ENCODE data around the gene USP11. TPM values are rescaled to one million over a fixed set of nuclear protein-coding genes. Genes with fewer than 3 reads are reported as not detected.

Gene USP11
- total and polyA plus RNA-seq, 5 donors from 2014 or later, result 46.0 to 97.3 (median 57.7) TPM

DNA sequence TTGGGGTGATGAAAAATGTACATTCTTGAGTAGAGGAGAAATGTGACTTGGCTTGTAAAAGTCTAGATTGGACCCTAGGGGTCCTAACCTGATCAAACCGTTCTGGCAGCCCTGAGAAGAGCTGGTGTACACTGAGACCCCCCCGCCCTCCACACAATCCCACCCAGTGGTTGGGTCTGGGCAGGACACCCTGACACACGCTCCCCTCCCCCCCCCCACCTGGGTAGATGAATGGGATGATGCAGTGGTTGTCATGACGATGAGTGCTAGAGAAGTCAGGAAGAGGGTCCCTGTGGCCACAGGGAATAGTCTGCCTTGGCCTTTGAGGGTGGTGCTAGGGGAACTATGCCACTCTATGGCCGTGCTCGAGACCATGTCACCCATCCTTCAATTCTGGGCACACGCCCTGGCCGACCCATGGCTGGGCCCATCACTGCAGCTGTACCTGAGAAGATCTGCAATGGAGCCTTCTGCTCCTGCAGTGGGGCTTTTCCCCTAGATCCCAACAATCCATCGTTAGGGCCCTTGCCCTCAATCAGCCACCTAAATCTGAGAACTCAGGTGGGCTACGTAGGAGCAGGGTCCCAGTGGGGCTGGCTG lies 10.0 kb upstream of the USP11 start:
- Histone ChIP-seq H3K9me3 (ENCODE audit: control insufficient read depth in 2 of 2, low read length in 2 of 2) (no peaks in the 10 kb centered on the region), H3K4me1 (ENCODE audit: control insufficient read depth, insufficient read depth, low read length, poor library complexity, severe bottlenecking) (peaks cover 21% of the 10 kb centered on the region), H3K4me3 (ENCODE audit: low read depth, low read length) (no peak overlapping the region), H3K36me3 (ENCODE audit: control insufficient read depth, insufficient read depth, low read length) (peaks cover 32% of the 10 kb centered on the region), H3K27me3 (ENCODE audit: control insufficient read depth, insufficient read depth, low read length) (no peaks in the 10 kb centered on the region), H3K27ac (ENCODE audit: insufficient read depth, low read length, poor library complexity, severe bottlenecking) (no peak overlapping the region)
- ATAC-seq (ENCODE audit: low read depth in 2 of 2) (no peak), DNase-seq (no peak)
- no peak overlapping the region for H3K4me3 Mint-ChIP-seq
- no peaks in the 10 kb centered on the region for H3K27me3 Mint-ChIP-seq
- no peak overlapping the region for H3K27ac Mint-ChIP-seq
- H3K36me3 Mint-ChIP-seq, result peaks cover 38% of the 10 kb centered on the region
- no peaks in the 10 kb centered on the region for H3K9me3 Mint-ChIP-seq
- peaks cover 10 to 37% (median 15%) of the 10 kb centered on the region in 4 donors for H3K4me1 Mint-ChIP-seq

DNA sequence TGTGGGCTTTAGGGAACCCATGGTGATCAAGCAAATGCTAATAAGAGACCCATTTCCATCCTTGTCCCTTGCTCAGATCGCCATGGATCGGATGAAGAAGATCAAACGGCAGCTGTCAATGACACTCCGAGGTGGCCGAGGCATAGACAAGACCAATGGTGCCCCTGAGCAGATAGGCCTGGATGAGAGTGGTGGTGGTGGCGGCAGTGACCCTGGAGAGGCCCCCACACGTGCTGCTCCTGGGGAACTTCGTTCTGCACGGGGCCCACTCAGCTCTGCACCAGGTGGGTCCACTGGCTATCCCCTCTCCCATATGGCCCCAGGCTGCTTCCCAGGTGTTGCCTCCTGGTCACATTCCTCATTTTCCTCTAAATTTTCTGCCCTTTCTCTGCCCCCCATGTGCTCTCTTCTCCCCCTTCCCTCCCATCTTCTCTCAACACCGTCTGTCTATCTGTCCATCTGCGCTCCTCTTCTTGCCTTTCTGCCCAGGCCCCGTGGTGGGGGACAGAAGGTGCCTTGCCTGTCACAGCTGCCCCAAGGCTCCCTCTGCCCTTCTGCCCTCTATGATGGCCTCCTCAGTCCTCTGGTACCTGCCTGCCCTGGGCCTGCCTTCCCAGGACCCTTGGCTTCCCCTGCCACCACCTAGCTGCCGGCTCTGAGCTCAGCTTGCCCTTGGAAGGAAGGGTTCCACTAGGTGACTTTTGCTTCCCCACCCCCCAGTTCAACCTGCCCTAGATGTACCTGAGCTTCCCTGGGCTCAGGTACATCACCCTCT lies 9.1 kb upstream of the USP11 start:
- no peak for ATAC-seq (ENCODE audit: low read depth in 2 of 2)
- H3K4me1 Mint-ChIP-seq, result peaks cover 10 to 34% (median 15%) of the 10 kb centered on the region in 4 donors
- Histone ChIP-seq H3K36me3 (ENCODE audit: control insufficient read depth, insufficient read depth, low read length) (peaks cover 32% of the 10 kb centered on the region), H3K27ac (ENCODE audit: insufficient read depth, low read length, poor library complexity, severe bottlenecking) (no peak overlapping the region), H3K27me3 (ENCODE audit: control insufficient read depth, insufficient read depth, low read length) (no peaks in the 10 kb centered on the region), H3K9me3 (ENCODE audit: control insufficient read depth in 2 of 2, low read length in 2 of 2) (no peaks in the 10 kb centered on the region), H3K4me1 (ENCODE audit: control insufficient read depth, insufficient read depth, low read length, poor library complexity, severe bottlenecking) (peaks cover 21% of the 10 kb centered on the region), H3K4me3 (ENCODE audit: low read depth, low read length) (no peak overlapping the region)
- H3K4me3 Mint-ChIP-seq, result no peak overlapping the region
- no peaks in the 10 kb centered on the region for H3K9me3 Mint-ChIP-seq
- no peaks in the 10 kb centered on the region for H3K27me3 Mint-ChIP-seq
- H3K27ac Mint-ChIP-seq, result no peak overlapping the region
- DNase-seq, result no peak
- peaks cover 46% of the 10 kb centered on the region for H3K36me3 Mint-ChIP-seq

DNA sequence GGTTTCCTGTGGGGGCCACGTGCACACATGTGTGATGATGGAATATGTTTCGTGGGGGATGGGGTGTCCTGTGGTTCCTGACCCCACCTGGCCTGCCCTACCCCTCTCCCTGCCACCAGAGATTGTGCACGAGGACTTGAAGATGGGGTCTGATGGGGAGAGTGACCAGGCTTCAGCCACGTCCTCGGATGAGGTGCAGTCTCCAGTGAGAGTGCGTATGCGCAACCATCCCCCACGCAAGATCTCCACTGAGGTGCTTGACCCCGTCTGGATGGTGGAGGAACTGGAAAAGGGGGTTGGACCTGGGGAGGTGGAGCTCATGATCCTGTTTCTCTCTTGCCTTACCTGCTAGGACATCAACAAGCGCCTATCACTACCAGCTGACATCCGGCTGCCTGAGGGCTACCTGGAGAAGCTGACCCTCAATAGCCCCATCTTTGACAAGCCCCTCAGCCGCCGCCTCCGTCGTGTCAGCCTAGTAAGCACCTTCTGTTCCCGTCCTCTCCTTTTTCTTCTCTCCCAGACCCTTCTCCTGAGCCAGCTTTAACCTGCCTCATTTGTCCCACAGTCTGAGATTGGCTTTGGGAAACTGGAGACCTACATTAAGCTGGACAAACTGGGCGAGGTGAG lies 8.4 kb upstream of the USP11 start:
- peaks cover 49% of the 10 kb centered on the region for H3K36me3 Mint-ChIP-seq

DNA sequence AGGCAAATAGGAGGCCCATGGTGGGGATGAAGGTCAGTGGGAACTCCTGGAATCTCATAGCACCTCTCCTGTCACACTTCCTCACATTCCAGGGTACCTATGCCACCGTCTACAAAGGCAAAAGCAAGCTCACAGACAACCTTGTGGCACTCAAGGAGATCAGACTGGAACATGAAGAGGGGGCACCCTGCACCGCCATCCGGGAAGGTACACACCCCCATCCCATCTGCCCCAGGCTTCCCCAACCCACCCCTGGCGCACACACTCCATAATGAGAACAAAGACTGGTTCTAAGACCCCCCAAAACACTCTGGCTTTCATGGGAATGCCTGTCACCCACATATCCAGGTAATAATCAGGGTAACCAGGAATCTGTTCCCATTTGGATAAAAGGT lies 7.9 kb upstream of the USP11 start:
- Histone ChIP-seq H3K27me3 (ENCODE audit: control insufficient read depth, insufficient read depth, low read length) (no peaks in the 10 kb centered on the region), H3K27ac (ENCODE audit: insufficient read depth, low read length, poor library complexity, severe bottlenecking) (no peak overlapping the region), H3K4me3 (ENCODE audit: low read depth, low read length) (no peak overlapping the region), H3K9me3 (ENCODE audit: control insufficient read depth in 2 of 2, low read length in 2 of 2) (no peaks in the 10 kb centered on the region), H3K4me1 (ENCODE audit: control insufficient read depth, insufficient read depth, low read length, poor library complexity, severe bottlenecking) (peaks cover 11% of the 10 kb centered on the region), H3K36me3 (ENCODE audit: control insufficient read depth, insufficient read depth, low read length) (peaks cover 35% of the 10 kb centered on the region)
- no peaks in the 10 kb centered on the region for H3K27me3 Mint-ChIP-seq
- H3K9me3 Mint-ChIP-seq, result no peaks in the 10 kb centered on the region
- no peak for ATAC-seq (ENCODE audit: low read depth in 2 of 2)
- DNase-seq, result no peak
- H3K27ac Mint-ChIP-seq, result no peak overlapping the region
- H3K36me3 Mint-ChIP-seq, result peaks cover 50% of the 10 kb centered on the region
- no peak overlapping the region for H3K4me3 Mint-ChIP-seq
- peaks cover 11 to 26% (median 14%) of the 10 kb centered on the region in 4 donors for H3K4me1 Mint-ChIP-seq

More for the DNA sequence above, 8.4 kb upstream of the USP11 start:
- H3K27ac ChIP-seq (ENCODE audit: insufficient read depth, low read length, poor library complexity, severe bottlenecking), result no peak overlapping the region
- Mint-ChIP-seq H3K9me3 (no peaks in the 10 kb centered on the region), H3K27me3 (no peaks in the 10 kb centered on the region), H3K27ac (no peak overlapping the region), H3K4me1 (peaks cover 10 to 31% (median 15%) of the 10 kb centered on the region in 4 donors), H3K4me3 (peak overlapping the region in 1 of 4 donors; percentile 32)
- ATAC-seq (ENCODE audit: low read depth in 2 of 2) (no peak), DNase-seq (no peak)
- no peak overlapping the region for H3K4me3 ChIP-seq (ENCODE audit: low read depth, low read length)
- H3K4me1 ChIP-seq (ENCODE audit: control insufficient read depth, insufficient read depth, low read length, poor library complexity, severe bottlenecking), result peaks cover 16% of the 10 kb centered on the region
- no peaks in the 10 kb centered on the region for H3K9me3 ChIP-seq (ENCODE audit: control insufficient read depth in 2 of 2, low read length in 2 of 2)
- peaks cover 35% of the 10 kb centered on the region for H3K36me3 ChIP-seq (ENCODE audit: control insufficient read depth, insufficient read depth, low read length)
- no peaks in the 10 kb centered on the region for H3K27me3 ChIP-seq (ENCODE audit: control insufficient read depth, insufficient read depth, low read length)

DNA sequence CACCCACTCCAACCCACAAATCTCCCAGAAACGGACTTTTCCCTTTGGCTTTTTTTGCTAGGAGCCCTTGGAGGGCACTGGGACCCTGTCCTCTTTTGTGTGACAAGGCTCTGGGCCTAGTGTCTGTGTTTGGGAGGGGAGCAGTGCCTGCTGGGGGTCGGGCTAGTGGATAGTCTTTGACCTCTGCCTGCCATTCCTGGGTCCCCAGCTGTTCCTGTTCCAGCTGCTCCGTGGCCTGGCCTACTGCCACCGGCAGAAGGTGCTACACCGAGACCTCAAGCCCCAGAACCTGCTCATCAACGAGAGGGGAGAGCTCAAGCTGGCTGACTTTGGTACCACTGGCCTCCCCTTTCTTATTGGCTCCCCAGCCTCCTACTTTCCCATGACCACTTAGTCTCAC lies 6.7 kb upstream of the USP11 start:
- Mint-ChIP-seq H3K27me3 (no peaks in the 10 kb centered on the region), H3K4me3 (peak overlapping the region in 1 of 4 donors; percentile 36), H3K9me3 (peaks cover 0 to 1% (median 0%) of the 10 kb centered on the region in 7 donors), H3K4me1 (peaks cover 0 to 15% (median 6%) of the 10 kb centered on the region in 4 donors), H3K36me3 (peaks cover 55% of the 10 kb centered on the region), H3K27ac (peak overlapping the region in 1 of 3 donors; percentile 85)
- H3K4me3 ChIP-seq (ENCODE audit: low read depth, low read length), result no peak overlapping the region
- no peaks in the 10 kb centered on the region for H3K4me1 ChIP-seq (ENCODE audit: control insufficient read depth, insufficient read depth, low read length, poor library complexity, severe bottlenecking)
- no peak for ATAC-seq (ENCODE audit: low read depth in 2 of 2)
- H3K9me3 ChIP-seq (ENCODE audit: control insufficient read depth in 2 of 2, low read length in 2 of 2), result no peaks in the 10 kb centered on the region
- H3K27ac ChIP-seq (ENCODE audit: insufficient read depth, low read length, poor library complexity, severe bottlenecking), result no peak overlapping the region
- peaks cover 35% of the 10 kb centered on the region for H3K36me3 ChIP-seq (ENCODE audit: control insufficient read depth, insufficient read depth, low read length)
- no peak for DNase-seq
- no peaks in the 10 kb centered on the region for H3K27me3 ChIP-seq (ENCODE audit: control insufficient read depth, insufficient read depth, low read length)

DNA sequence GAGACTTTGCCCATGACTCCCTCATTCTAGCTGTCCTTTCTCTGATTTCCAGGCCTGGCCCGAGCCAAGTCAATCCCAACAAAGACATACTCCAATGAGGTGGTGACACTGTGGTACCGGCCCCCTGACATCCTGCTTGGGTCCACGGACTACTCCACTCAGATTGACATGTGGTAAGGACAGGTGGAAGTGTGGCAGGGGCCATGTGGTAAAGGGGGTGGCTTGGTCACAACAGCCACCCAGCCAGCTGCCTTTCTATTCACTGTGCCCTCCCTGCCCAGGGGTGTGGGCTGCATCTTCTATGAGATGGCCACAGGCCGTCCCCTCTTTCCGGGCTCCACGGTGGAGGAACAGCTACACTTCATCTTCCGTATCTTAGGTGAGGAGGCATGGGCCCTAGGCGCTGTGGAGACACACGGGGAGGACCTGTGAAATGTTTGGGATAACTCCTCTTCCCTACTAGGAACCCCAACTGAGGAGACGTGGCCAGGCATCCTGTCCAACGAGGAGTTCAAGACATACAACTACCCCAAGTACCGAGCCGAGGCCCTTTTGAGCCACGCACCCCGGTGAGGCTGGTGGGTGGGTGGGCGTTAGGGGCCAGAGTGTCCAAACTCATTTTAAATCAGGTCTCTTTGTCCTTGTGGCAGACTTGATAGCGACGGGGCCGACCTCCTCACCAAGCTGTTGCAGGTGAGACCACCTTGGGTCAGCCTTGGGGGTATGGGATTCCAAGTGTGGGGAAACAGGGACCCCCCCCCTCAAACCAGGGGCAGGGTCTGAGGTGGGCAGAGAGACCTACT lies 6.1 kb upstream of the USP11 start:
- no peak for ATAC-seq (ENCODE audit: low read depth in 2 of 2)
- no peak for DNase-seq
- Mint-ChIP-seq H3K9me3 (peaks cover 0 to 1% (median 0%) of the 10 kb centered on the region in 7 donors), H3K4me3 (peak overlapping the region in 1 of 4 donors; percentile 51), H3K27ac (peak overlapping the region in 1 of 3 donors; percentile 85), H3K4me1 (peaks cover 0 to 11% (median 5%) of the 10 kb centered on the region in 4 donors), H3K27me3 (no peaks in the 10 kb centered on the region), H3K36me3 (peaks cover 60% of the 10 kb centered on the region)
- H3K4me1 ChIP-seq (ENCODE audit: control insufficient read depth, insufficient read depth, low read length, poor library complexity, severe bottlenecking), result no peaks in the 10 kb centered on the region
- H3K36me3 ChIP-seq (ENCODE audit: control insufficient read depth, insufficient read depth, low read length), result peaks cover 35% of the 10 kb centered on the region
- H3K27me3 ChIP-seq (ENCODE audit: control insufficient read depth, insufficient read depth, low read length), result no peaks in the 10 kb centered on the region
- H3K9me3 ChIP-seq (ENCODE audit: control insufficient read depth in 2 of 2, low read length in 2 of 2), result no peaks in the 10 kb centered on the region
- no peak overlapping the region for H3K4me3 ChIP-seq (ENCODE audit: low read depth, low read length)
- no peak overlapping the region for H3K27ac ChIP-seq (ENCODE audit: insufficient read depth, low read length, poor library complexity, severe bottlenecking)

DNA sequence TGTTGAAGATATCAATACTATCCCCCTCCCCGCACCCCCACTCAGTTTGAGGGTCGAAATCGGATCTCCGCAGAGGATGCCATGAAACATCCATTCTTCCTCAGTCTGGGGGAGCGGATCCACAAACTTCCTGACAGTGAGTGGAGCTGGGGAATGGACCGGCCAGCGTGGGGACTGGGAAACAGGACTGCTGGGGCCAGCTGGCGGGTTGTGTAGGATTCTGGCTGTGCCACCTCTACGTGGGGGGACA lies 5.5 kb upstream of the USP11 start:
- H3K27ac ChIP-seq (ENCODE audit: insufficient read depth, low read length, poor library complexity, severe bottlenecking), result no peak overlapping the region
- H3K4me1 ChIP-seq (ENCODE audit: control insufficient read depth, insufficient read depth, low read length, poor library complexity, severe bottlenecking), result peaks cover under 1% of the 10 kb centered on the region
- no peaks in the 10 kb centered on the region for H3K27me3 ChIP-seq (ENCODE audit: control insufficient read depth, insufficient read depth, low read length)
- Mint-ChIP-seq H3K36me3 (peaks cover 60% of the 10 kb centered on the region), H3K27ac (no peak overlapping the region), H3K9me3 (peaks cover 0 to 1% (median 0%) of the 10 kb centered on the region in 7 donors), H3K4me1 (peaks cover 0 to 10% (median 3%) of the 10 kb centered on the region in 4 donors), H3K4me3 (peak overlapping the region in 1 of 4 donors; percentile 51), H3K27me3 (no peaks in the 10 kb centered on the region)
- H3K36me3 ChIP-seq (ENCODE audit: control insufficient read depth, insufficient read depth, low read length), result peaks cover 35% of the 10 kb centered on the region
- DNase-seq (no peak), ATAC-seq (ENCODE audit: low read depth in 2 of 2) (no peak)
- no peaks in the 10 kb centered on the region for H3K9me3 ChIP-seq (ENCODE audit: control insufficient read depth in 2 of 2, low read length in 2 of 2)
- no peak overlapping the region for H3K4me3 ChIP-seq (ENCODE audit: low read depth, low read length)
